ENCODE results near the gene FNTB. TPM values are rescaled to one million over a fixed set of nuclear protein-coding genes. Genes with fewer than 3 reads are reported as not detected.

FNTB gene
- total RNA-seq, 4 donors from 2014 or later = 8.3 to 14.5 (median 11.5) TPM

GRCh38 chr14:64942531-64943111, 44.1 kb upstream of the FNTB start, which contains the start of gene GPX2:
Gene GPX2 (minus strand): TSS chr14:64942745. CDS start chr14:64942726, 19 bp downstream.
- TF ChIP-seq, protein P1, sequence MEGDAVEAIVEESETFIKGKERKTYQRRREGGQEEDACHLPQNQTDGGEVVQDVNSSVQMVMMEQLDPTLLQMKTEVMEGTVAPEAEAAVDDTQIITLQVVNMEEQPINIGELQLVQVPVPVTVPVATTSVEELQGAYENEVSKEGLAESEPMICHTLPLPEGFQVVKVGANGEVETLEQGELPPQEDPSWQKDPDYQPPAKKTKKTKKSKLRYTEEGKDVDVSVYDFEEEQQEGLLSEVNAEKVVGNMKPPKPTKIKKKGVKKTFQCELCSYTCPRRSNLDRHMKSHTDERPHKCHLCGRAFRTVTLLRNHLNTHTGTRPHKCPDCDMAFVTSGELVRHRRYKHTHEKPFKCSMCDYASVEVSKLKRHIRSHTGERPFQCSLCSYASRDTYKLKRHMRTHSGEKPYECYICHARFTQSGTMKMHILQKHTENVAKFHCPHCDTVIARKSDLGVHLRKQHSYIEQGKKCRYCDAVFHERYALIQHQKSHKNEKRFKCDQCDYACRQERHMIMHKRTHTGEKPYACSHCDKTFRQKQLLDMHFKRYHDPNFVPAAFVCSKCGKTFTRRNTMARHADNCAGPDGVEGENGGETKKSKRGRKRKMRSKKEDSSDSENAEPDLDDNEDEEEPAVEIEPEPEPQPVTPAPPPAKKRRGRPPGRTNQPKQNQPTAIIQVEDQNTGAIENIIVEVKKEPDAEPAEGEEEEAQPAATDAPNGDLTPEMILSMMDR (IDR thresholded peaks at IDR 0.05; ENCODE audit: low read depth) = no peak

GRCh38 chr14:64943556-64943955, 43.1 kb upstream of the FNTB start:
- TF ChIP-seq, protein P1 (IDR thresholded peaks at IDR 0.05; ENCODE audit: low read depth) = no peak

- TF ChIP-seq, protein P1 (IDR thresholded peaks at IDR 0.05; ENCODE audit: low read depth) = no peak
Observed at GRCh38 chr14:64944041-64944440, 42.7 kb upstream of the FNTB start.

DNA sequence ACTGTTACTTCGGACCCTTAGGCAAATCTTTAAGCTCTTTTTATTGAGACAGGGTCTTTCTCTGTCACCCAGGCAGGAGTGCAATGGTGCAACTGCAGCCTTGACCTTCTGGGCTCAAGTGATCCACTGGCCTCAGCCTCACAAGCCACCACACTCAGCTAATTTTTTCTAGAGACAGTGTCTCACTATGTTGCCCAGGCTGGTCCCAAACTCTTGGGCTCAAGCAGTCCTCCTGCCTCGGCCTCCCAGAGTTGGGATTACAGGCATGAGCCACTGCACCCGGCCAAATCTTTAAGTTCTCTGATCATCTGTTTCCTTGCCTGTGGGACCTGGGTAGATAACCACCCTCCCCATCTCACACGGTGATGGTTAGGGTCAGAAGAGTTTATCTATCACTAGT, 41.8 kb upstream of the FNTB start:
- TF ChIP-seq, protein P1 (IDR thresholded peaks at IDR 0.05; ENCODE audit: low read depth) = no peak

DNA sequence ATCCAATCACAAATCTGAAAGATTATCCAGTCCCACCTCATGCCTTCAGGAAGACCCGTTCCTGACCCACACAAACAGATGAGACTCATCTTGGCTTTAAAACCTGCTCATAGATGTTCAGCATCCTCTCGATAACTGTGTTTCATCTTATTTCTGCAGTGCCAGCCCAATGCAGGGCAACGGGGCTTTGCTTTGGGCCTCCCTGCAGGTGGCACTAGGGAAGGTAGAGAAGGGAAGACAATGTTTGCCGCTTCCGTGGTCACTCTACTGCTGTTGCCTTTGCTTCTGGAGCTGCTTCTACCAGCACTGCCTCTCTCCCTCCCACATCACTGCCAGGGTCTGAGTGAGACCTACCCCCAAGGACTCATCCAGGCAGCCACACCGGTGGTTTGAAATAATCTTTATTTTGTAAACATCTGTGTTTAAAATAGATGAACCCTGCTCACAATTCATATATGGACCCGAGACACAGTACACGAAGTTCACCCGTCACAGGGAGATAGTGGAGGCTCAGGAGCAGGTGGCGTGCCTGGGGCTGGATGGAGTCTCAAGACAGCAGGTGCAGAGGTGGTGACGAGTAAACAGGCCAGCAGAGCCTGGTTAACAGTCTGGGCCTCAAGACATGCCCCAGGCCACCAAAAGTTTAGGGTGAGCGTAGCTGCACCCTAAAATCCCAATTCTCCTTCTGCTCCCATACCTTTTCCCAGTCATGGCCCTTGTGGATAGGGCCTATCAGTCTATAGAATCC, 41.1 kb upstream of the FNTB start:
- TF ChIP-seq, protein P1 (IDR thresholded peaks at IDR 0.05; ENCODE audit: low read depth) = no peak

DNA sequence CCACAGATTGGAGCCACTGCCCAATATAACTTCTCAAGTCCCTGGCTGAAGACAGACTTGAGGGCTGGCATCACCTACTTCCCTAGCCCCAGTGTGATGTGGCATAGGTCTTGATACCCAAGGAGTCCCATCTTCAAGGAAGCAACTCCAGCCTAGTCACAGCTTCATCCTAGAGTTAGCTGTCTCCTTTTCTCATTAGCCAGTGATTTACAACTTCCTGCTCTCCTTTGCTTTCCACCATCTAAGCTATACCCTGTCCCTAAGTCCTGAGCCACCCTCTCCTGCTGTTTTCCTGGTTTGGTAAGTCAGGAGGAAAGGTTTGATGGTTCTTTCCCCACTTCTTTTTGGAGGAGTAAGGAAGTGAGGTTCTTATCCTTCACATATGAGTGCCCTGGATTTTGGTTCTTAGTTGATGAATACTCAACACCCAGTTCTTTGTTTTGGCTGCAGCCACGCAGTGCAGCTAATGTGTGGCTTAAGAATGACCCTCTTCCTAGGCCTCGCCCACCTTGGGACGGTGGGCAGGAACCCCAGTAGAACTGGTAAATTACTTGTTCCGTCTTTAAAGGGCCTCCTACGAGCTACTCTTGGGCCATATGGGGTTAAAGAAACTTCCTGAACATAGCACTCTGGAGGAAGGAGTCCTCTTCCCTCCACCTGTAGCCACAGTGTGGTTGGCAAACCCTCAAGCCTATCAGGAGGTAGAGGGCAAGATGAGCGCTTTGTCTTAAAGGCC, 40.2 kb upstream of the FNTB start:
- TF ChIP-seq, protein P1 (IDR thresholded peaks at IDR 0.05; ENCODE audit: low read depth) = no peak
